MCF 10A (cell line): ENCODE measurements around the gene NEK6. TPM values are rescaled to one million over a fixed set of nuclear protein-coding genes. Genes with fewer than 3 reads are reported as not detected.

Source experiments
- BruUV-seq: library from RNA; stranded (reverse); fragments of 400-500 nt; replicated peaks from 2 replicates; lab custom pipeline; 2021; lab: Mats Ljungman, UMichigan
- CTCF ChIA-PET: fragments of 300-600 bp; sonication (Branson Sonifier 250); formaldehyde crosslinking; extraction: SDS; loops from one replicate; lab custom pipeline; 2021; ENCODE audit warnings: antibody characterized with exemption, inconsistent platforms; lab: Yijun Ruan, JAX
- POLR2A ChIA-PET: fragments of 300-600, 350-650 bp; sonication (Branson Sonifier 250); formaldehyde crosslinking; extraction: SDS; loops from one replicate; lab custom pipeline; 2020; ENCODE audit warnings: antibody characterized with exemption, inconsistent platforms; lab: Yijun Ruan, JAX
- DNase-seq: peaks from one replicate; pipeline ENCODE4 v3.0.0-alpha.2; 2018; ENCODE audit not compliant: unreplicated experiment
- H3K27ac Mint-ChIP-seq: one replicate; pipeline ENCODE4 v1.8.0; 2022; ENCODE audit warnings: mild to moderate bottlenecking, low read depth, mixed read lengths; ENCODE audit not compliant: unreplicated experiment
- H3K27me3 Mint-ChIP-seq: one replicate; pipeline ENCODE4 v1.8.0; 2022; ENCODE audit warnings: mixed read lengths; ENCODE audit not compliant: insufficient read depth, unreplicated experiment
- H3K36me3 Mint-ChIP-seq: one replicate; pipeline ENCODE4 v1.8.0; 2022; ENCODE audit warnings: mild to moderate bottlenecking, moderate library complexity, mixed read lengths; ENCODE audit not compliant: insufficient read depth, unreplicated experiment
- H3K4me1 Mint-ChIP-seq: one replicate; pipeline ENCODE4 v1.8.0; 2022; ENCODE audit warnings: mixed read lengths; ENCODE audit not compliant: insufficient read depth, unreplicated experiment
- H3K4me3 Mint-ChIP-seq: one replicate; pipeline ENCODE4 v1.8.0; 2022; ENCODE audit warnings: mild to moderate bottlenecking, moderate library complexity, mixed read lengths; ENCODE audit not compliant: unreplicated experiment
- H3K9me3 Mint-ChIP-seq: one replicate; pipeline ENCODE4 v1.8.0; 2022; ENCODE audit warnings: mixed read lengths; ENCODE audit not compliant: unreplicated experiment
- CTCF ChIP-seq: fragments of 200-600 bp; IDR thresholded peaks from one replicate; pipeline ENCODE4 v1.8.0; 2022; ENCODE audit warnings: antibody characterized with exemption, mild to moderate bottlenecking; ENCODE audit not compliant: unreplicated experiment
- intact Hi-C: fragments of 100-400 bp; cut with micrococcal nuclease; formaldehyde crosslinking; loops from 2 replicates; pipeline ENCODE4 v1.14.1; 2022
- total RNA-seq: library from RNA; stranded (reverse); gene quantifications from 2 replicates; pipeline ENCODE4 v1.2.3, GENCODE V29; 2022

The NEK6 gene
- total RNA-seq, 1 experiment from 2014 or later: 27.5 TPM

GRCh38 chr9:124285903-124286291 lies 28.1 kb downstream of the NEK6 start:
- H3K27me3 Mint-ChIP-seq: no peaks in the 10 kb centered on the region
- H3K4me3 Mint-ChIP-seq: no peak overlapping the region
- H3K9me3 Mint-ChIP-seq: no peaks in the 10 kb centered on the region
- H3K36me3 Mint-ChIP-seq: peaks cover 12% of the 10 kb centered on the region
- H3K4me1 Mint-ChIP-seq: no peaks in the 10 kb centered on the region
- intact Hi-C loops: no loop called here
- no peak for TF ChIP-seq CTCF
- POLR2A ChIA-PET: no interaction called here
- no peak overlapping the region for H3K27ac Mint-ChIP-seq
- no peak for DNase-seq
- BruUV-seq: no TSS peak
- CTCF ChIA-PET: no interaction called here

- Mint-ChIP-seq H3K4me1 (no peaks in the 10 kb centered on the region), H3K36me3 (peaks cover 12% of the 10 kb centered on the region), H3K27me3 (no peaks in the 10 kb centered on the region), H3K27ac (no peak overlapping the region), H3K9me3 (no peaks in the 10 kb centered on the region), H3K4me3 (no peak overlapping the region)
- no peak for TF ChIP-seq CTCF
- no TSS peak for BruUV-seq
- intact Hi-C loops: no loop called here
- POLR2A ChIA-PET: interaction anchor here (0.6 kb wide), 1 partner anchor 11 kb away, joined by 3 read pairs; no protein-coding TSS in a partner anchor
- CTCF ChIA-PET: no interaction called here
- no peak for DNase-seq
Observed at GRCh38 chr9:124286292-124286931, 28.7 kb downstream of the NEK6 start.

GRCh38 chr9:124290053-124290591 lies 32.4 kb downstream of the NEK6 start:
- Mint-ChIP-seq H3K4me3 (no peak overlapping the region), H3K9me3 (no peaks in the 10 kb centered on the region), H3K36me3 (peaks cover 23% of the 10 kb centered on the region), H3K27me3 (no peaks in the 10 kb centered on the region), H3K27ac (no peak overlapping the region), H3K4me1 (peaks cover 19% of the 10 kb centered on the region)
- intact Hi-C loops: no loop called here
- no TSS peak for BruUV-seq
- CTCF ChIA-PET: no interaction called here
- no peak for TF ChIP-seq CTCF
- POLR2A ChIA-PET: no interaction called here
- no peak for DNase-seq

GRCh38 chr9:124290743-124291554 lies 33.2 kb downstream of the NEK6 start:
- TF ChIP-seq CTCF: no peak
- POLR2A ChIA-PET: no interaction called here
- DNase-seq: no peak
- no peaks in the 10 kb centered on the region for H3K9me3 Mint-ChIP-seq
- intact Hi-C loops: no loop called here
- peaks cover 23% of the 10 kb centered on the region for H3K36me3 Mint-ChIP-seq
- BruUV-seq: no TSS peak
- H3K27ac Mint-ChIP-seq: no peak overlapping the region
- peaks cover 22% of the 10 kb centered on the region for H3K4me1 Mint-ChIP-seq
- CTCF ChIA-PET: interaction anchor here (1.1 kb wide), 1 partner anchor 47 kb away, joined by 3 read pairs; no protein-coding TSS in a partner anchor
- H3K4me3 Mint-ChIP-seq: no peak overlapping the region
- no peaks in the 10 kb centered on the region for H3K27me3 Mint-ChIP-seq
